ENCODE results near the gene P2RX4. TPM values are rescaled to one million over a fixed set of nuclear protein-coding genes. Genes with fewer than 3 reads are reported as not detected.

Gene P2RX4
- total RNA-seq, 1 experiment from 2014 or later = 17.1 TPM

DNA sequence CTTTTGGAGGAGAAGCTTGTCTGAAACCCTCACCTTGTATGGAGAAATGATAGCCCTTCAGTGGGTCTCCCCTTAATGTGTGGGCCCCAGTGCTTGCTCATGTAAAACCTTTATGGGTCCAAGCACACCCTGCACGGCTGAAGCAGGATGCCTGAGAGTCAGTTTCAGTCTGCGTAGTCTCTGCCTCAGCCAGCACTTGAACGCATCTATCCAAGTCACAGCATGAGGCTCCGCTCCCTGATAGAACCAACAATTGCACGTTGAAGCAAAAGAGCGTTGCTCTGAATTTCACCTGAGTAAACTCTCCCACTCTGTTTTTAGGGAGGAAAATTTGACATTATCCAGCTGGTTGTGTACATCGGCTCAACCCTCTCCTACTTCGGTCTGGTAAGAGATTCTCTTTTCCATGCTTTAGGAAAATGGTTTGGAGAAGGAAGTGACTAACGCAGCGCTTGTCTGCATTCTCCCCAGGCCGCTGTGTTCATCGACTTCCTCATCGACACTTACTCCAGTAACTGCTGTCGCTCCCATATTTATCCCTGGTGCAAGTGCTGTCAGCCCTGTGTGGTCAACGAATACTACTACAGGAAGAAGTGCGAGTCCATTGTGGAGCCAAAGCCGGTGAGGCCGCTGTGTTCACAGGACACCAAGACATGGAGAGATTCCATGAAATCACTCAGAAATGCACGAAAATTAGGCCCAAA is 33.0 kb upstream of the P2RX4 start:
- POLR2A ChIA-PET = no interaction called here
- CTCF ChIA-PET = no interaction called here

GRCh38 chr12:121181181-121181580 is 28.7 kb upstream of the P2RX4 start:
- Histone ChIP-seq H2AFZ (ENCODE audit: low read depth, low read length, poor library complexity, severe bottlenecking) (no peak overlapping the region), H3K9me3 (ENCODE audit: control insufficient read depth in 1 of 2, insufficient read depth in 1 of 2, low read depth in 1 of 2, low read length in 2 of 2) (no peaks in the 10 kb centered on the region), H4K20me1 (ENCODE audit: insufficient read depth) (no peaks in the 10 kb centered on the region), H3K36me3 (ENCODE audit: control insufficient read depth in 1 of 2, insufficient read depth in 2 of 2, low read length in 2 of 2) (no peaks in the 10 kb centered on the region), H3K9ac (ENCODE audit: low read length) (no peak overlapping the region), H3K79me2 (ENCODE audit: insufficient read depth, low read length) (no peaks in the 10 kb centered on the region), H3K4me3 (replicated peaks in 1 of 2; ENCODE audit: low read depth in 1 of 2, low read length in 2 of 2) (no peak overlapping the region), H3K4me1 (ENCODE audit: control insufficient read depth in 1 of 2, insufficient read depth in 2 of 2, low read length in 2 of 2) (peaks cover 0 to 2% of the 10 kb centered on the region in 2 experiments; a peak in 1 of 4 replicates), H3K27me3 (ENCODE audit: insufficient read depth, low read length) (no peaks in the 10 kb centered on the region), H3K27ac (ENCODE audit: low read depth, low read length) (no peak overlapping the region), H3K4me2 (ENCODE audit: low read length) (no peak overlapping the region), H3K9me2 (ENCODE audit: insufficient read depth) (no peaks in the 10 kb centered on the region)
- DNase-seq (ENCODE audit: low read depth, low spot score) (no peak), ATAC-seq (no peak)
- BruUV-seq (replicated peaks) = no TSS peak
- POLR2A ChIA-PET = no interaction called here
- intact Hi-C loops (cut with micrococcal nuclease) = no loop called here
- CTCF ChIA-PET = no interaction called here
- TF ChIP-seq FOSL1 (IDR thresholded peaks at IDR 0.05; ENCODE audit: low read depth) = no peak
- RAD21 ChIA-PET (ENCODE audit: low non-redundant PET in 1 of 2, low total read pairs in 2 of 2, uncharacterized antibody in 2 of 2, unreplicated experiment in 2 of 2) = no interaction called here

More for the DNA sequence above, 33.0 kb upstream of the P2RX4 start:
- Histone ChIP-seq H2AFZ (ENCODE audit: low read depth, low read length, poor library complexity, severe bottlenecking) (no peak overlapping the region), H3K27me3 (ENCODE audit: insufficient read depth, low read length) (no peaks in the 10 kb centered on the region), H3K27ac (ENCODE audit: low read depth, low read length) (no peak overlapping the region), H3K4me2 (ENCODE audit: low read length) (no peak overlapping the region), H3K9me2 (ENCODE audit: insufficient read depth) (no peaks in the 10 kb centered on the region), H3K9ac (ENCODE audit: low read length) (no peak overlapping the region), H3K9me3 (ENCODE audit: control insufficient read depth in 1 of 2, insufficient read depth in 1 of 2, low read depth in 1 of 2, low read length in 2 of 2) (no peaks in the 10 kb centered on the region), H3K4me1 (ENCODE audit: control insufficient read depth in 1 of 2, insufficient read depth in 2 of 2, low read length in 2 of 2) (no peaks in the 10 kb centered on the region), H4K20me1 (ENCODE audit: insufficient read depth) (no peaks in the 10 kb centered on the region), H3K4me3 (replicated peaks in 1 of 2; ENCODE audit: low read depth in 1 of 2, low read length in 2 of 2) (no peak overlapping the region), H3K79me2 (ENCODE audit: insufficient read depth, low read length) (no peaks in the 10 kb centered on the region), H3K36me3 (ENCODE audit: control insufficient read depth in 1 of 2, insufficient read depth in 2 of 2, low read length in 2 of 2) (no peaks in the 10 kb centered on the region)
- BruUV-seq (replicated peaks) = no TSS peak
- ATAC-seq (no peak), DNase-seq (ENCODE audit: low read depth, low spot score) (no peak)
- RAD21 ChIA-PET (ENCODE audit: low non-redundant PET in 1 of 2, low total read pairs in 2 of 2, uncharacterized antibody in 2 of 2, unreplicated experiment in 2 of 2) = no interaction called here
- intact Hi-C loops (cut with micrococcal nuclease) = no loop called here
- TF ChIP-seq FOSL1 (IDR thresholded peaks at IDR 0.05; ENCODE audit: low read depth) = no peak
- TF ChIP-seq SP1 (IDR thresholded peaks at IDR 0.05; ENCODE audit: low read depth) = no peak
- TF ChIP-seq TCF7L2 (IDR thresholded peaks at IDR 0.05; ENCODE audit: borderline replicate concordance, extremely low read depth, insufficient read depth, insufficient read length) = no peak
- no peak for TF ChIP-seq POLR2AphosphoS5 (IDR thresholded peaks at IDR 0.05; ENCODE audit: low read depth, low read length)
- no peak for TF ChIP-seq CBX3 (IDR thresholded peaks at IDR 0.05; ENCODE audit: low read depth)
- no peak for TF ChIP-seq JUND (IDR thresholded peaks at IDR 0.05)
- TF ChIP-seq ELF1 (IDR thresholded peaks at IDR 0.05; ENCODE audit: borderline replicate concordance, low read depth) = no peak
- TF ChIP-seq SRF (IDR thresholded peaks at IDR 0.05; ENCODE audit: low read depth) = no peak

Data from HCT116 (cell line).